Caco-2 (cell line): ENCODE results near the gene REEP3. TPM values are rescaled to one million over a fixed set of nuclear protein-coding genes. Genes with fewer than 3 reads are reported as not detected.

Source experiments
- BruUV-seq: library from RNA; stranded (reverse); fragments of 400-500 nt; replicated peaks from 2 replicates; lab custom pipeline; 2021; lab: Mats Ljungman, UMichigan
- CTCF ChIA-PET: fragments of 300-600 bp; sonication (Branson Sonifier 250); formaldehyde crosslinking; loops from one replicate; lab custom pipeline; 2022; ENCODE audit warnings: antibody characterized with exemption; lab: Charles Lee
- POLR2A ChIA-PET: fragments of 300-600 bp; sonication (Branson Sonifier 250); formaldehyde crosslinking; loops from one replicate; lab custom pipeline; 2022; ENCODE audit warnings: antibody characterized with exemption; lab: Charles Lee
- DNase-seq, 2 experiments: peaks; one replicate each; pipeline versions ENCODE4 v3.0.0 to v3.0.0-alpha.2; 2020 to 2022
- H3K27me3 ChIP-seq: replicated peaks from 2 replicates; pipeline ENCODE4 v1.6.0; 2011; ENCODE audit warnings: low read length; ENCODE audit not compliant: control insufficient read depth, insufficient read depth
- H3K36me3 ChIP-seq: 2 replicates; pipeline ENCODE4 v1.5.1; 2011; ENCODE audit warnings: low read length; ENCODE audit not compliant: control insufficient read depth, insufficient read depth
- H3K4me1 ChIP-seq: fragments of 250-450 bp; sonication (Bioruptor Pico); 2 replicates; pipeline ENCODE4 v1.5.1; 2020; ENCODE audit warnings: mild to moderate bottlenecking
- H3K4me3 ChIP-seq: 2 replicates; pipeline ENCODE4 v1.5.1; 2011; ENCODE audit warnings: low read depth, mild to moderate bottlenecking, control low read depth, low read length
- H3K9me3 ChIP-seq: fragments of 250-450 bp; sonication (Bioruptor Pico); 2 replicates; pipeline ENCODE4 v1.5.1; 2020; ENCODE audit warnings: mild to moderate bottlenecking, moderate library complexity
- H3K27ac Mint-ChIP-seq: one replicate; pipeline ENCODE4 v1.8.0; 2022; ENCODE audit warnings: mixed read lengths; ENCODE audit not compliant: unreplicated experiment
- H3K27me3 Mint-ChIP-seq: one replicate; pipeline ENCODE4 v1.8.0; 2022; ENCODE audit warnings: mixed read lengths; ENCODE audit not compliant: insufficient read depth, unreplicated experiment
- H3K36me3 Mint-ChIP-seq: one replicate; pipeline ENCODE4 v1.8.0; 2022; ENCODE audit warnings: mild to moderate bottlenecking, mixed read lengths; ENCODE audit not compliant: insufficient read depth, unreplicated experiment
- H3K4me1 Mint-ChIP-seq: one replicate; pipeline ENCODE4 v1.8.0; 2022; ENCODE audit warnings: low read depth, mixed read lengths; ENCODE audit not compliant: unreplicated experiment
- H3K4me3 Mint-ChIP-seq: one replicate; pipeline ENCODE4 v1.8.0; 2022; ENCODE audit warnings: mild to moderate bottlenecking, moderate library complexity, mixed read lengths; ENCODE audit not compliant: unreplicated experiment
- H3K9me3 Mint-ChIP-seq: one replicate; pipeline ENCODE4 v1.8.0; 2022; ENCODE audit warnings: mixed read lengths; ENCODE audit not compliant: unreplicated experiment
- intact Hi-C: fragments of 100-400 bp; cut with micrococcal nuclease; formaldehyde crosslinking; loops from one replicate; pipeline ENCODE4 v1.10.0; 2022; ENCODE audit not compliant: unreplicated experiment
- total RNA-seq: library from RNA; stranded (reverse); gene quantifications from 2 replicates; pipeline ENCODE4 v1.2.3, GENCODE V29; 2022
- TF ChIP-seq, protein P1 (sequence below), 2 experiments: fragments of 200-600 bp in 1 of 2; IDR thresholded peaks; 1 replicate in 1 of 2; 2 replicates in 1 of 2; pipeline versions ENCODE4 v1.5.1 to v1.8.0; 2011 to 2022; ENCODE audit warnings: antibody characterized with exemption in 1 of 2, control low read depth in 1 of 2, inconsistent platforms in 1 of 2, low read depth in 1 of 2, low read length in 1 of 2, mild to moderate bottlenecking in 1 of 2, moderate library complexity in 1 of 2; ENCODE audit not compliant: insufficient read depth in 1 of 2, severe bottlenecking in 1 of 2, unreplicated experiment in 1 of 2

Gene REEP3
- total RNA-seq, 1 experiment from 2014 or later = 66.4 TPM

- H3K4me1 Mint-ChIP-seq = peaks cover 36% of the 10 kb centered on the region
- CTCF ChIA-PET = interaction anchor here (0.6 to 4.6 kb wide), 28 partner anchors 9 to 495 kb away, joined by 3 to 62 read pairs (median 3); partner anchors contain the start of gene JMJD1C
- Histone ChIP-seq H3K9me3 (no peaks in the 10 kb centered on the region), H3K27me3 (no peaks in the 10 kb centered on the region), H3K4me3 (peak overlapping the region; percentile 64), H3K4me1 (peaks cover 44% of the 10 kb centered on the region), H3K36me3 (no peaks in the 10 kb centered on the region)
- TF ChIP-seq, protein P1, sequence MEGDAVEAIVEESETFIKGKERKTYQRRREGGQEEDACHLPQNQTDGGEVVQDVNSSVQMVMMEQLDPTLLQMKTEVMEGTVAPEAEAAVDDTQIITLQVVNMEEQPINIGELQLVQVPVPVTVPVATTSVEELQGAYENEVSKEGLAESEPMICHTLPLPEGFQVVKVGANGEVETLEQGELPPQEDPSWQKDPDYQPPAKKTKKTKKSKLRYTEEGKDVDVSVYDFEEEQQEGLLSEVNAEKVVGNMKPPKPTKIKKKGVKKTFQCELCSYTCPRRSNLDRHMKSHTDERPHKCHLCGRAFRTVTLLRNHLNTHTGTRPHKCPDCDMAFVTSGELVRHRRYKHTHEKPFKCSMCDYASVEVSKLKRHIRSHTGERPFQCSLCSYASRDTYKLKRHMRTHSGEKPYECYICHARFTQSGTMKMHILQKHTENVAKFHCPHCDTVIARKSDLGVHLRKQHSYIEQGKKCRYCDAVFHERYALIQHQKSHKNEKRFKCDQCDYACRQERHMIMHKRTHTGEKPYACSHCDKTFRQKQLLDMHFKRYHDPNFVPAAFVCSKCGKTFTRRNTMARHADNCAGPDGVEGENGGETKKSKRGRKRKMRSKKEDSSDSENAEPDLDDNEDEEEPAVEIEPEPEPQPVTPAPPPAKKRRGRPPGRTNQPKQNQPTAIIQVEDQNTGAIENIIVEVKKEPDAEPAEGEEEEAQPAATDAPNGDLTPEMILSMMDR (IDR thresholded peaks at IDR 0.05; ENCODE audit: insufficient read depth in 1 of 2, low read depth in 1 of 2, low read length in 1 of 2, severe bottlenecking in 1 of 2, unreplicated experiment in 1 of 2) = peak; percentile 94 to 99
- H3K4me3 Mint-ChIP-seq = peak overlapping the region; percentile 82
- POLR2A ChIA-PET = interaction anchor here (0.6 to 3.0 kb wide), 13 partner anchors 8 to 497 kb away, joined by 3 to 23 read pairs (median 4); partner anchors contain the start of gene NRBF2
- peaks cover 17% of the 10 kb centered on the region for H3K36me3 Mint-ChIP-seq
- H3K27ac Mint-ChIP-seq = peak overlapping the region; percentile 95
- no peaks in the 10 kb centered on the region for H3K27me3 Mint-ChIP-seq
- intact Hi-C loops = loop anchor here (1.0 to 5.0 kb wide), 16 partner anchors 8 to 496 kb away; partner anchors contain the start of gene NRBF2
- peak; percentile 98 for DNase-seq
- BruUV-seq = TSS peak; percentile 92
- no peaks in the 10 kb centered on the region for H3K9me3 Mint-ChIP-seq
Observed at GRCh38 chr10:63629363-63630084, 108.3 kb downstream of the REEP3 start.

- Histone ChIP-seq H3K4me3 (peak overlapping the region; percentile 64), H3K9me3 (no peaks in the 10 kb centered on the region), H3K27me3 (no peaks in the 10 kb centered on the region), H3K4me1 (peaks cover 50% of the 10 kb centered on the region), H3K36me3 (no peaks in the 10 kb centered on the region)
- peak; percentile 98 to 99 for DNase-seq
- Mint-ChIP-seq H3K4me1 (peaks cover 43% of the 10 kb centered on the region), H3K4me3 (peak overlapping the region; percentile 82), H3K9me3 (no peaks in the 10 kb centered on the region), H3K27me3 (no peaks in the 10 kb centered on the region), H3K27ac (peak overlapping the region; percentile 95), H3K36me3 (peaks cover 17% of the 10 kb centered on the region)
- ChIA-PET POLR2A (interaction anchor here (0.5 to 3.0 kb wide), 22 partner anchors 8 to 541 kb away, joined by 3 to 23 read pairs (median 4); partner anchors contain the start of gene NRBF2), CTCF (interaction anchor here (0.6 to 4.6 kb wide), 18 partner anchors 8 to 497 kb away, joined by 3 to 62 read pairs (median 4); partner anchors contain the start of gene NRBF2)
- TF ChIP-seq, protein P1 (IDR thresholded peaks at IDR 0.05; ENCODE audit: insufficient read depth in 1 of 2, low read depth in 1 of 2, low read length in 1 of 2, severe bottlenecking in 1 of 2, unreplicated experiment in 1 of 2) = peak in 1 of 2 experiments; percentile 0
- no TSS peak for BruUV-seq
- intact Hi-C loops = loop anchor here (1.0 to 5.0 kb wide), 6 partner anchors 8 to 497 kb away; partner anchors contain the start of gene NRBF2
Observed at GRCh38 chr10:63630085-63630930, 109.1 kb downstream of the REEP3 start.
